ENCODE data around the gene VAMP5.
"Not testable (repeated sequence)": the region's sequence is repeated elsewhere in the genome, so short reads cannot be mapped to it uniquely, and the experiment has no call there.

The VAMP5 gene

GRCh38 chr2:85540133-85540648, 44.0 kb upstream of the VAMP5 start:
- peak; percentile 30 for DNase-seq (ENCODE audit: low read depth)
- no peak for TF ChIP-seq CTCF (conservative IDR thresholded peaks at IDR 0.05; ENCODE audit: low read length)
- peak overlapping the region; percentile 99 for H3K4me3 ChIP-seq (ENCODE audit: low read length)

DNA sequence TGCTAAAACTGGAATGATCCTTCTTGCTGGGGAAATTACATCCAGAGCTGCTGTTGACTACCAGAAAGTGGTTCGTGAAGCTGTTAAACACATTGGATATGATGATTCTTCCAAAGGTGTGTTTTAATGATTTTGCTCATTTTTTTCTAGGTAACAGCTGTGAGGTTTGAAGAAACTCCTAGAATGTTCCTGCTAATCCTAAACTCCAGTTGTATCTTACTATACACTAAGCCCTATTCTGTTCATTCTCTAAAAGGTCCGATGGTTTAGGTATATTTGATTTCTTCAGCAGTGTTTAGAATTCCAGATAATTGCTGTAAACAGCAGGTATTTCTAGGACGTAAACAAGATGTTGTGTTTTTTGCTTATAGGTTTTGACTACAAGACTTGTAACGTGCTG, 43.0 kb upstream of the VAMP5 start:
- H3K4me3 ChIP-seq (ENCODE audit: low read length): peak overlapping the region; percentile 99
- no peak for TF ChIP-seq CTCF (conservative IDR thresholded peaks at IDR 0.05; ENCODE audit: low read length)
- no peak for DNase-seq (ENCODE audit: low read depth)

- peak overlapping the region; percentile 99 for H3K4me3 ChIP-seq (ENCODE audit: low read length)
- peak; percentile 62 for DNase-seq (ENCODE audit: low read depth)
These were observed 42.3 kb upstream of the VAMP5 start for GRCh38 chr2:85541753-85542457.

GRCh38 chr2:85542777-85543176, 41.5 kb upstream of the VAMP5 start:
- TF ChIP-seq CTCF (conservative IDR thresholded peaks at IDR 0.05; ENCODE audit: low read length): no peak
- no peak for DNase-seq (ENCODE audit: low read depth)
- H3K4me3 ChIP-seq (ENCODE audit: low read length): no peak overlapping the region

More at GRCh38 chr2:85541753-85542457, 42.3 kb upstream of the VAMP5 start:
- no peak for TF ChIP-seq CTCF (conservative IDR thresholded peaks at IDR 0.05; ENCODE audit: low read length)

- H3K4me3 ChIP-seq (ENCODE audit: low read length); DNase-seq (ENCODE audit: low read depth): not testable (repeated sequence)
These were observed 40.0 kb upstream of the VAMP5 start for GRCh38 chr2:85544254-85544691.

GRCh38 chr2:85544915-85545779, 39.1 kb upstream of the VAMP5 start:
- not testable (repeated sequence) for DNase-seq (ENCODE audit: low read depth)

DNA sequence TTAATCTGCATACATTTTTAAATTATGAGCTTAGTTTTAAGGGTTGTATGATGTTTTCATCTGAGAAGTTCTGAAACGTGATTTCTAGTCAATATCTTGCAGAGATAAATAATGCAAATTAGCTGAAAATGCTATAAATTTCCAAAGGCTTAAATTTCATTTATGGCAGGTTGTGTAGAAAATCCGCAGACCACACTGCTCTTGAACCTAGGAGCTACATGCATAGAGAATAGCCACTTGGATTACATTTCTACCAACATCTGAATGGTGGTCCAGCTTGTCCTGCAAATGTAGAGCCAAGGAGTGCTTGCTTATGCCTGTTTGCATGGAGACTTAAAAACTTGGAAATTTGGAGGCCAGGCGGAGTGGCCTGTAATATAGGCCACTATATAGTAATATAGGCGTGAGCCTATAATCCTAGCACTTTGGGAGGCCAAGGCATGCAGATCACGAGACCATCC, 38.4 kb upstream of the VAMP5 start:
- no peak for TF ChIP-seq CTCF (conservative IDR thresholded peaks at IDR 0.05; ENCODE audit: low read length)
- DNase-seq (ENCODE audit: low read depth): no peak
- no peak overlapping the region for H3K4me3 ChIP-seq (ENCODE audit: low read length)

More at GRCh38 chr2:85544915-85545779, 39.1 kb upstream of the VAMP5 start:
- H3K4me3 ChIP-seq (ENCODE audit: low read length): not testable (repeated sequence)
